Gastroesophageal sphincter (tissue), 4 donors: ENCODE measurements around the gene PDE8A. TPM values are rescaled to one million over a fixed set of nuclear protein-coding genes. Genes with fewer than 3 reads are reported as not detected.

Source experiments
- ATAC-seq: fragments of 150-250 bp; one replicate; pipeline ENCODE4 v1.9.1; 2016; ENCODE audit warnings: mild to moderate bottlenecking, moderate library complexity
- H3K27ac ChIP-seq, 4 donors: fragments of 200-600 bp; sonication (generic) in 3 of 4; 1 replicate in 3 of 4; 2 replicates in 1 of 4; pipeline ENCODE4 v1.5.1; 2016 to 2019
- H3K27me3 ChIP-seq: fragments of 200-600 bp; sonication (generic); one replicate; pipeline ENCODE4 v1.5.1; 2019
- H3K36me3 ChIP-seq, 2 donors: fragments of 200-600 bp; sonication (generic); one replicate each; pipeline ENCODE4 v1.5.1; 2019; ENCODE audit warnings: control low read depth in 1 of 2
- H3K4me1 ChIP-seq, 3 donors: fragments of 200-600 bp; sonication (generic); 1 replicate in 2 of 3; 2 replicates in 1 of 3; pipeline ENCODE4 v1.5.1; 2016 to 2019; ENCODE audit warnings: control low read depth in 2 of 3
- H3K4me3 ChIP-seq, 2 donors: fragments of 200-600 bp; sonication (generic); one replicate each; pipeline ENCODE4 v1.5.1; 2019; ENCODE audit warnings: mild to moderate bottlenecking in 1 of 2, moderate library complexity in 1 of 2
- H3K9me3 ChIP-seq, 3 donors: fragments of 200-600 bp; sonication (generic); one replicate each; pipeline ENCODE4 v1.5.1; 2017 to 2019; ENCODE audit warnings: control low read depth in 2 of 3
- CTCF ChIP-seq, 4 experiments: fragments of 200-600 bp in 2 of 4; fragments of 450-650 bp in 2 of 4; sonication (generic) in 1 of 4; IDR thresholded peaks; one replicate each; pipeline ENCODE4 v1.5.1; 2017 to 2019; ENCODE audit warnings: antibody characterized with exemption in 4 of 4, mild to moderate bottlenecking in 2 of 4, moderate library complexity in 2 of 4
- EP300 ChIP-seq: sonication (generic); formaldehyde crosslinking; IDR thresholded peaks from one replicate; pipeline ENCODE4 v1.6.1; 2017; ENCODE audit warnings: antibody characterized with exemption, mild to moderate bottlenecking
- POLR2A ChIP-seq, 2 donors: fragments of 450-650 bp; IDR thresholded peaks; one replicate each; pipeline ENCODE4 v1.6.1; 2017; ENCODE audit warnings: antibody characterized with exemption in 2 of 2, mild to moderate bottlenecking in 2 of 2, moderate library complexity in 1 of 2
- POLR2AphosphoS5 ChIP-seq: sonication (generic); formaldehyde crosslinking; IDR thresholded peaks from one replicate; pipeline ENCODE4 v1.6.1; 2017; ENCODE audit warnings: antibody characterized with exemption
- WGBS, 2 donors: methylation state at CpG; one replicate each; pipeline ENCODE4 v1.1.5; 2018; ENCODE audit warnings: low coverage in 1 of 2; 5-methylcytosine and 5-hydroxymethylcytosine counted together
- total RNA-seq, 4 donors: library from RNA; depleted of rRNA; stranded (reverse); fragments of >200 nt; gene quantifications; one replicate each; pipeline ENCODE4 v1.1.0, GENCODE V29; 2016

Gene PDE8A
- total RNA-seq, 4 donors from 2014 or later, result 34.6 to 73.2 (median 56.2) TPM

GRCh38 chr15:85141726-85142125 is 160.1 kb downstream of the PDE8A start:
- no peak overlapping the region for H3K27ac ChIP-seq
- no peak overlapping the region for H3K4me3 ChIP-seq
- H3K27me3 ChIP-seq, result no peaks in the 10 kb centered on the region
- peaks cover 0 to 40% of the 10 kb centered on the region in 2 donors for H3K36me3 ChIP-seq
- no peak for ATAC-seq
- WGBS, 2 donors, result 82% methylated on average over 2 of the region's 2 CpGs; no CpG with 5 or more reads in 1 of the 2 donors
- H3K9me3 ChIP-seq, result no peaks in the 10 kb centered on the region
- TF ChIP-seq CTCF (IDR thresholded peaks at IDR 0.05), result no peak
- TF ChIP-seq POLR2AphosphoS5, result no peak
- no peak for TF ChIP-seq POLR2A (IDR thresholded peaks at IDR 0.05)
- TF ChIP-seq EP300, result no peak
- no peaks in the 10 kb centered on the region for H3K4me1 ChIP-seq

GRCh38 chr15:85142312-85142711 is 160.7 kb downstream of the PDE8A start:
- 0% methylated on average over 1 of the region's 2 CpGs; no CpG with 5 or more reads in 1 of the 2 donors for WGBS, 2 donors
- H3K36me3 ChIP-seq, result peaks cover 0 to 34% of the 10 kb centered on the region in 2 donors
- no peak for ATAC-seq

GRCh38 chr15:85149465-85150129 is 167.9 kb downstream of the PDE8A start:
- H3K4me3 ChIP-seq, result no peak overlapping the region
- 67 to 79% methylated on average over 3 to 5 of the region's 5 CpGs for WGBS, 2 donors
- H3K27ac ChIP-seq, result no peak overlapping the region
- H3K4me1 ChIP-seq, result no peaks in the 10 kb centered on the region
- no peak for ATAC-seq
- TF ChIP-seq EP300 (no peak), CTCF (IDR thresholded peaks at IDR 0.05) (no peak), POLR2A (IDR thresholded peaks at IDR 0.05) (no peak), POLR2AphosphoS5 (no peak)
- H3K27me3 ChIP-seq, result no peaks in the 10 kb centered on the region
- no peaks in the 10 kb centered on the region for H3K36me3 ChIP-seq
- H3K9me3 ChIP-seq, result no peaks in the 10 kb centered on the region

More at GRCh38 chr15:85142312-85142711, 160.7 kb downstream of the PDE8A start:
- Histone ChIP-seq H3K4me3 (no peak overlapping the region), H3K27ac (no peak overlapping the region), H3K9me3 (no peaks in the 10 kb centered on the region), H3K27me3 (no peaks in the 10 kb centered on the region), H3K4me1 (no peaks in the 10 kb centered on the region)
- no peak for TF ChIP-seq CTCF (IDR thresholded peaks at IDR 0.05)
- TF ChIP-seq POLR2A (IDR thresholded peaks at IDR 0.05), result no peak
- TF ChIP-seq EP300, result no peak
- TF ChIP-seq POLR2AphosphoS5, result no peak

- H3K4me3 ChIP-seq, result no peak overlapping the region
- WGBS, 2 donors, result 73 to 80% methylated on average over 1 to 2 of the region's 2 CpGs
- H3K9me3 ChIP-seq, result no peaks in the 10 kb centered on the region
- H3K36me3 ChIP-seq, result no peaks in the 10 kb centered on the region
- H3K4me1 ChIP-seq, result no peaks in the 10 kb centered on the region
- no peak for ATAC-seq
- TF ChIP-seq CTCF (IDR thresholded peaks at IDR 0.05), result no peak
- no peak for TF ChIP-seq POLR2AphosphoS5
- no peak for TF ChIP-seq EP300
- TF ChIP-seq POLR2A (IDR thresholded peaks at IDR 0.05), result no peak
- no peaks in the 10 kb centered on the region for H3K27me3 ChIP-seq
- H3K27ac ChIP-seq, result no peak overlapping the region
Measured at GRCh38 chr15:85150130-85150480, 168.4 kb downstream of the PDE8A start.

GRCh38 chr15:85151145-85151544 is 169.5 kb downstream of the PDE8A start:
- Histone ChIP-seq H3K4me1 (no peaks in the 10 kb centered on the region), H3K36me3 (no peaks in the 10 kb centered on the region), H3K9me3 (no peaks in the 10 kb centered on the region), H3K27me3 (no peaks in the 10 kb centered on the region), H3K4me3 (no peak overlapping the region), H3K27ac (no peak overlapping the region)
- ATAC-seq, result no peak
- TF ChIP-seq POLR2AphosphoS5 (no peak), CTCF (IDR thresholded peaks at IDR 0.05) (no peak), POLR2A (IDR thresholded peaks at IDR 0.05) (no peak), EP300 (no peak)
- WGBS, 2 donors, result 60 to 87% methylated on average over 1 to 7 of the region's 7 CpGs
